SK-N-SH (cell line): Measurements from ENCODE around the gene RECK. TPM values are rescaled to one million over a fixed set of nuclear protein-coding genes. Genes with fewer than 3 reads are reported as not detected.
A peak's percentile ranks its signal among the peaks of the same experiment; 100 is the strongest.

Source experiments
- CTCF ChIA-PET: fragments of 300-600, 350-600 bp; formaldehyde crosslinking; extraction: SDS; loops from one replicate; lab custom pipeline; 2021; lab: Yijun Ruan, JAX
- POLR2A ChIA-PET: fragments of 350-600 bp; sonication (Branson Sonifier 250); formaldehyde crosslinking; extraction: SDS; loops from one replicate; lab custom pipeline; 2020; ENCODE audit warnings: antibody characterized with exemption, inconsistent platforms; lab: Yijun Ruan, JAX
- DNase-seq: peaks from one replicate; pipeline ENCODE4 v3.0.0; 2012
- H2AFZ ChIP-seq: fragments of 200-600 bp; sonication (generic); 2 replicates; pipeline ENCODE4 v1.8.1; 2016; ENCODE audit warnings: antibody characterized with exemption, mild to moderate bottlenecking, low read depth
- H3F3A ChIP-seq: fragments of 200-600 bp; sonication (generic); replicated peaks from 2 replicates; pipeline ENCODE3; 2016; ENCODE audit warnings: antibody characterized with exemption, mild to moderate bottlenecking; ENCODE audit not compliant: insufficient read depth
- H3K27ac ChIP-seq, 2 experiments: fragments of 200-500 bp in 1 of 2; fragments of 200-600 bp in 1 of 2; sonication (Bioruptor generic) in 1 of 2; sonication (generic), shearing (Covaris generic) in 1 of 2; 2 replicates each; pipeline versions ENCODE4 v1.5.1 to v1.6.1; 2014 to 2016; ENCODE audit warnings: low read depth in 2 of 2, inconsistent platforms in 1 of 2, low read length in 1 of 2, mild to moderate bottlenecking in 1 of 2, mixed read lengths in 1 of 2
- H3K27me3 ChIP-seq: fragments of 200-600 bp; sonication (generic), shearing (Covaris generic); 2 replicates; pipeline ENCODE4 v1.6.1; 2016; ENCODE audit warnings: mixed run types; ENCODE audit not compliant: insufficient read depth
- H3K36me3 ChIP-seq, 2 experiments: fragments of 200-500 bp in 1 of 2; fragments of 200-600 bp in 1 of 2; sonication (Bioruptor generic) in 1 of 2; sonication (generic) in 1 of 2; replicated peaks in 1 of 2; 2 replicates each; pipeline versions ENCODE3 to v1.5.1; 2014 to 2016; ENCODE audit warnings: low read length in 1 of 2, mild to moderate bottlenecking in 1 of 2; ENCODE audit not compliant: insufficient read depth in 2 of 2, control insufficient read depth in 1 of 2
- H3K4me1 ChIP-seq, 2 experiments: fragments of 200-500 bp in 1 of 2; fragments of 200-600 bp in 1 of 2; sonication (Bioruptor generic) in 1 of 2; sonication (generic), shearing (Covaris generic) in 1 of 2; 2 replicates each; pipeline versions ENCODE4 v1.5.1 to v1.6.1; 2014 to 2016; ENCODE audit warnings: low read depth in 1 of 2, low read length in 1 of 2, mixed run types in 1 of 2; ENCODE audit not compliant: insufficient read depth in 2 of 2, control insufficient read depth in 1 of 2
- H3K4me2 ChIP-seq: fragments of 200-600 bp; sonication (generic), shearing (Covaris generic); 2 replicates; pipeline ENCODE4 v1.6.1; 2017; ENCODE audit warnings: mixed run types
- H3K4me3 ChIP-seq, 2 experiments: fragments of 200-500 bp in 1 of 2; fragments of 200-600 bp in 1 of 2; sonication (Bioruptor generic) in 1 of 2; sonication (generic), shearing (Covaris generic) in 1 of 2; 2 replicates each; pipeline versions ENCODE4 v1.5.1 to v1.8.1; 2014 to 2016; ENCODE audit warnings: low read depth in 2 of 2, inconsistent platforms in 1 of 2, low read length in 1 of 2, mild to moderate bottlenecking in 1 of 2, mixed read lengths in 1 of 2, moderate library complexity in 1 of 2
- H3K79me2 ChIP-seq: fragments of 200-600 bp; sonication (generic); 2 replicates; pipeline ENCODE4 v1.8.1; 2017; ENCODE audit warnings: mild to moderate bottlenecking; ENCODE audit not compliant: insufficient read depth
- H3K9ac ChIP-seq: fragments of 200-600 bp; sonication (generic); 2 replicates; pipeline ENCODE4 v1.6.1; 2017; ENCODE audit warnings: mixed run types
- H3K9me2 ChIP-seq: fragments of 200-600 bp; sonication (generic); 2 replicates; pipeline ENCODE4 v1.6.1; 2017; ENCODE audit warnings: mixed run types
- H3K9me3 ChIP-seq: fragments of 200-600 bp; sonication (generic); 2 replicates; pipeline ENCODE4 v1.6.1; 2017; ENCODE audit warnings: mixed run types, mild to moderate bottlenecking, moderate library complexity
- H4K20me1 ChIP-seq: fragments of 200-600 bp; sonication (generic); 2 replicates; pipeline ENCODE4 v1.6.1; 2017; ENCODE audit warnings: mild to moderate bottlenecking, mixed run types; ENCODE audit not compliant: insufficient read depth
- CHD2 ChIP-seq: fragments of 150-350 bp; IDR thresholded peaks from 2 replicates; pipeline ENCODE4 v1.6.1; 2018; ENCODE audit warnings: low read length; ENCODE audit not compliant: partially characterized antibody
- CTCF ChIP-seq: fragments of 200-600 bp; sonication (generic); IDR thresholded peaks from 2 replicates; pipeline ENCODE4 v1.6.1; 2017; ENCODE audit warnings: antibody characterized with exemption, mild to moderate bottlenecking, moderate library complexity
- EP300 ChIP-seq, 2 experiments: IDR thresholded peaks; 2 replicates each; pipeline versions ENCODE4 v1.4.0 to v1.6.1; 2012; ENCODE audit warnings: borderline replicate concordance in 1 of 2, low read depth in 1 of 2, low read length in 1 of 2
- EZH2phosphoT487 ChIP-seq: fragments of 200-600 bp; sonication (generic); IDR thresholded peaks from 2 replicates; pipeline ENCODE4 v1.6.1; 2017; ENCODE audit warnings: low read depth, mixed run types, mild to moderate bottlenecking, antibody characterized with exemption, moderate library complexity, borderline replicate concordance
- FOSL2 ChIP-seq: IDR thresholded peaks from 2 replicates; pipeline ENCODE4 v1.4.0; 2012; ENCODE audit warnings: low read depth, mild to moderate bottlenecking, moderate library complexity, borderline replicate concordance
- FOXJ3 ChIP-seq: sonication (generic); formaldehyde crosslinking; IDR thresholded peaks from 2 replicates; pipeline ENCODE4 v1.5.1; 2020; ENCODE audit warnings: mild to moderate bottlenecking, missing genetic modification reagents
- FOXM1 ChIP-seq: IDR thresholded peaks from 2 replicates; pipeline ENCODE4 v1.4.0; 2012; ENCODE audit warnings: low read depth, mild to moderate bottlenecking
- GABPA ChIP-seq: IDR thresholded peaks from 2 replicates; pipeline ENCODE4 v1.4.0; 2012; ENCODE audit warnings: low read depth, mild to moderate bottlenecking
- GATA2 ChIP-seq: sonication (generic); formaldehyde crosslinking; IDR thresholded peaks from 2 replicates; pipeline ENCODE4 v1.5.0; 2020; ENCODE audit warnings: mild to moderate bottlenecking, missing genetic modification reagents
- IRF3 ChIP-seq: fragments of 150-350 bp; IDR thresholded peaks from 2 replicates; pipeline ENCODE4 v1.6.1; 2016; ENCODE audit warnings: mild to moderate bottlenecking, low read depth, low read length
- NFIC ChIP-seq: IDR thresholded peaks from 2 replicates; pipeline ENCODE4 v1.4.0; 2012; ENCODE audit warnings: borderline replicate concordance
- NRF1 ChIP-seq: IDR thresholded peaks from 2 replicates; pipeline ENCODE4 v1.6.1; 2012; ENCODE audit warnings: low read depth, mild to moderate bottlenecking, low read length
- PBX3 ChIP-seq: IDR thresholded peaks from 2 replicates; pipeline ENCODE4; 2012
- POLR2AphosphoS5 ChIP-seq: IDR thresholded peaks from 2 replicates; pipeline ENCODE4 v1.6.1; 2012; ENCODE audit warnings: low read depth, low read length
- RAD21 ChIP-seq: IDR thresholded peaks from 2 replicates; pipeline ENCODE4 v1.6.1; 2012; ENCODE audit warnings: mild to moderate bottlenecking, low read length
- RCOR1 ChIP-seq: fragments of 150-350 bp; IDR thresholded peaks from 2 replicates; pipeline ENCODE4 v1.6.1; 2017; ENCODE audit warnings: antibody characterized with exemption, low read length
- RXRA ChIP-seq: IDR thresholded peaks from 2 replicates; pipeline ENCODE4 v1.4.0; 2012; ENCODE audit warnings: low read depth, mild to moderate bottlenecking, borderline replicate concordance
- SMC3 ChIP-seq: IDR thresholded peaks from 2 replicates; pipeline ENCODE4 v1.6.1; 2012; ENCODE audit warnings: low read depth, low read length, improper control_type of control experiment
- TAF1 ChIP-seq: IDR thresholded peaks from 2 replicates; pipeline ENCODE4 v1.6.1; 2012; ENCODE audit warnings: low read depth, mild to moderate bottlenecking, low read length, moderate library complexity, borderline replicate concordance
- TCF12 ChIP-seq: IDR thresholded peaks from 2 replicates; pipeline ENCODE4 v1.4.0; 2012
- TEAD4 ChIP-seq: IDR thresholded peaks from 2 replicates; pipeline ENCODE4 v1.4.0; 2012; ENCODE audit warnings: mild to moderate bottlenecking, borderline replicate concordance; ENCODE audit not compliant: insufficient read depth
- USF1 ChIP-seq: IDR thresholded peaks from 2 replicates; pipeline ENCODE4 v1.4.0; 2012; ENCODE audit warnings: low read depth, borderline replicate concordance
- USF2 ChIP-seq: fragments of 150-350 bp; IDR thresholded peaks from 2 replicates; pipeline ENCODE4 v1.6.1; 2017; ENCODE audit warnings: antibody characterized with exemption, low read length, low read depth, borderline replicate concordance
- YY1 ChIP-seq: IDR thresholded peaks from 2 replicates; pipeline ENCODE4 v1.4.0; 2012; ENCODE audit warnings: low read depth, mild to moderate bottlenecking
- ZBTB33 ChIP-seq: IDR thresholded peaks from 2 replicates; pipeline ENCODE4 v1.4.0; 2012; ENCODE audit warnings: low read depth, borderline replicate concordance
- WGBS: methylation state at CpG from one replicate; pipeline ENCODE4 v1.1.6; 2017; ENCODE audit warnings: low lambda C conversion rate; 5-methylcytosine and 5-hydroxymethylcytosine counted together
- polyA plus RNA-seq, 3 experiments: library from polyadenylated mRNA; depleted of rRNA; stranded (reverse); fragments of >200 nt; gene quantifications; 2 replicates each; pipeline ENCODE4 v1.2.3, GENCODE V29; 2012

The RECK gene
- polyA plus RNA-seq, 1 of the 3 experiments (the other 2 are of a cell fraction): 22.8 TPM

- Histone ChIP-seq H3K9ac (peak overlapping the region; percentile 38; the same call in 1 of the 2 replicates), H4K20me1 (no peaks in the 10 kb centered on the region), H3K79me2 (no peaks in the 10 kb centered on the region), H3K4me2 (no peak overlapping the region), H3F3A (peaks cover 59% of the 10 kb centered on the region), H3K9me3 (no peaks in the 10 kb centered on the region), H3K36me3 (peaks cover 11 to 15% of the 10 kb centered on the region in 2 experiments), H3K27ac (peak overlapping the region; percentile 73 to 90; a peak in 3 of 4 replicates), H2AFZ (no peak overlapping the region), H3K4me1 (peaks cover 0 to 32% of the 10 kb centered on the region in 2 experiments; a peak in 3 of 4 replicates), H3K4me3 (no peak overlapping the region), H3K27me3 (no peaks in the 10 kb centered on the region), H3K9me2 (no peaks in the 10 kb centered on the region)
- POLR2A ChIA-PET: interaction anchor here (1.3 kb wide), 1 partner anchor 61 kb away, joined by 7 read pairs; no protein-coding TSS in a partner anchor
- 30% methylated on average over 10 of the region's 10 CpGs for WGBS
- CTCF ChIA-PET: interaction anchor here (0.5 to 6.4 kb wide), 42 partner anchors 12 to 421 kb away, joined by 3 to 167 read pairs (median 4); partner anchors contain the start of genes CCIN, CLTA, GLIPR2 and RECK
- peak; percentile 74 for DNase-seq
- peak; percentile 84 for TF ChIP-seq CTCF
- TF ChIP-seq NRF1: no peak
- peak; percentile 16; the same call in 1 of the 2 replicates for TF ChIP-seq NFIC
- TF ChIP-seq RXRA: no peak
- TF ChIP-seq EP300 (IDR thresholded peaks at IDR 0.05; ENCODE audit: borderline replicate concordance in 1 of 2, low read depth in 1 of 2, low read length in 1 of 2): no peak
- no peak for TF ChIP-seq FOXJ3 (CRISPR knock-in tag)
- peak; percentile 34 for TF ChIP-seq CHD2
- no peak; the same call in 1 of the 2 replicates for TF ChIP-seq FOSL2
- TF ChIP-seq POLR2AphosphoS5: no peak; the same call in 1 of the 2 replicates
- peak; percentile 86 for TF ChIP-seq SMC3
- TF ChIP-seq TEAD4: no peak
- TF ChIP-seq YY1: no peak
- TF ChIP-seq RCOR1: no peak
- no peak for TF ChIP-seq GABPA
- peak; percentile 65 for TF ChIP-seq PBX3
- no peak for TF ChIP-seq GATA2 (CRISPR knock-in tag)
- TF ChIP-seq IRF3: no peak
- peak; percentile 88 for TF ChIP-seq RAD21
- TF ChIP-seq ZBTB33: no peak
- no peak for TF ChIP-seq TAF1
- TF ChIP-seq FOXM1: no peak
- no peak for TF ChIP-seq USF2
- TF ChIP-seq EZH2phosphoT487: no peak
- no peak; the same call in 1 of the 2 replicates for TF ChIP-seq USF1
- peak; percentile 51; the same call in 1 of the 2 replicates for TF ChIP-seq TCF12
Measured at GRCh38 chr9:36102742-36103495, 66.2 kb downstream of the RECK start.
